ENCODE results near the gene COL9A3.
A peak's percentile ranks its signal among the peaks of the same experiment; 100 is the strongest.

COL9A3 gene

GRCh38 chr20:62816884-62817873 is at the start of gene COL9A3:
Gene COL9A3, plus strand, starts transcription at chr20:62817050. Its CDS starts 15 bp downstream, at chr20:62817065.
- no peak for DNase-seq

GRCh38 chr20:62768234-62768546 is 48.7 kb upstream of the COL9A3 start:
- no peak for DNase-seq

GRCh38 chr20:62768551-62769287 is 48.1 kb upstream of the COL9A3 start:
- DNase-seq = no peak

- no peak for DNase-seq
Observed at GRCh38 chr20:62769346-62770071, 47.3 kb upstream of the COL9A3 start.

GRCh38 chr20:62770111-62770910 is 46.5 kb upstream of the COL9A3 start:
- DNase-seq = no peak

- DNase-seq = no peak
Observed at GRCh38 chr20:62770916-62771315, 45.9 kb upstream of the COL9A3 start.

GRCh38 chr20:62771396-62772102 is 45.3 kb upstream of the COL9A3 start:
- DNase-seq = no peak

- DNase-seq = no peak
Observed at GRCh38 chr20:62772103-62772611, 44.7 kb upstream of the COL9A3 start.

GRCh38 chr20:62772619-62772989 is 44.2 kb upstream of the COL9A3 start:
- DNase-seq = no peak

GRCh38 chr20:62772990-62773844 is 43.6 kb upstream of the COL9A3 start:
- DNase-seq = no peak

GRCh38 chr20:62773845-62774714 is 42.8 kb upstream of the COL9A3 start:
- DNase-seq = no peak

- no peak for DNase-seq
Observed at GRCh38 chr20:62774762-62775161, 42.1 kb upstream of the COL9A3 start.

GRCh38 chr20:62775206-62775605 is 41.6 kb upstream of the COL9A3 start:
- no peak for DNase-seq

GRCh38 chr20:62776035-62776691 is 40.7 kb upstream of the COL9A3 start:
- no peak for DNase-seq

GRCh38 chr20:62776692-62777527 is 39.9 kb upstream of the COL9A3 start:
- peak; percentile 33 for DNase-seq

GRCh38 chr20:62777528-62777830 is 39.4 kb upstream of the COL9A3 start:
- DNase-seq = no peak

GRCh38 chr20:62778058-62778457 is 38.8 kb upstream of the COL9A3 start:
- DNase-seq = no peak

Data from activated CD4-positive, alpha-beta T cell treated with anti-CD3 and anti-CD28 coated beads for 1 hour (primary cell).